Choroid plexus epithelial cell (primary cell): Measurements from ENCODE around the gene NRXN3.

Experiments
- DNase-seq: peaks from one replicate; pipeline ENCODE4 v3.0.0-alpha.2; 2010; ENCODE audit warnings: low read depth
- H3K4me3 ChIP-seq: 2 replicates; pipeline ENCODE4 v1.5.1; 2011; ENCODE audit warnings: low read depth, mild to moderate bottlenecking, control low read depth, low read length, moderate library complexity
- CTCF ChIP-seq: conservative IDR thresholded peaks from 2 replicates; pipeline ENCODE4 v1.5.1; 2011; ENCODE audit warnings: low read depth, mild to moderate bottlenecking, control low read depth, inconsistent platforms, low read length, moderate library complexity

Gene NRXN3

GRCh38 chr14:79809849-79810612 lies 1639.9 kb downstream of the NRXN3 start:
- peak; percentile 61 for TF ChIP-seq CTCF
- peak; percentile 73 for DNase-seq
- H3K4me3 ChIP-seq = no peak overlapping the region

GRCh38 chr14:79820866-79821535 lies 1650.8 kb downstream of the NRXN3 start:
- no peak for DNase-seq
- H3K4me3 ChIP-seq = no peak overlapping the region
- no peak for TF ChIP-seq CTCF

- TF ChIP-seq CTCF = no peak
- no peak for DNase-seq
- H3K4me3 ChIP-seq = no peak overlapping the region
These were observed 1651.9 kb downstream of the NRXN3 start for GRCh38 chr14:79822034-79822433.

GRCh38 chr14:79825046-79825521 lies 1654.9 kb downstream of the NRXN3 start:
- H3K4me3 ChIP-seq = no peak overlapping the region
- peak; percentile 75 for DNase-seq
- no peak for TF ChIP-seq CTCF

- DNase-seq = no peak
- no peak overlapping the region for H3K4me3 ChIP-seq
- no peak for TF ChIP-seq CTCF
These were observed 1656.2 kb downstream of the NRXN3 start for GRCh38 chr14:79826362-79826761.

DNA sequence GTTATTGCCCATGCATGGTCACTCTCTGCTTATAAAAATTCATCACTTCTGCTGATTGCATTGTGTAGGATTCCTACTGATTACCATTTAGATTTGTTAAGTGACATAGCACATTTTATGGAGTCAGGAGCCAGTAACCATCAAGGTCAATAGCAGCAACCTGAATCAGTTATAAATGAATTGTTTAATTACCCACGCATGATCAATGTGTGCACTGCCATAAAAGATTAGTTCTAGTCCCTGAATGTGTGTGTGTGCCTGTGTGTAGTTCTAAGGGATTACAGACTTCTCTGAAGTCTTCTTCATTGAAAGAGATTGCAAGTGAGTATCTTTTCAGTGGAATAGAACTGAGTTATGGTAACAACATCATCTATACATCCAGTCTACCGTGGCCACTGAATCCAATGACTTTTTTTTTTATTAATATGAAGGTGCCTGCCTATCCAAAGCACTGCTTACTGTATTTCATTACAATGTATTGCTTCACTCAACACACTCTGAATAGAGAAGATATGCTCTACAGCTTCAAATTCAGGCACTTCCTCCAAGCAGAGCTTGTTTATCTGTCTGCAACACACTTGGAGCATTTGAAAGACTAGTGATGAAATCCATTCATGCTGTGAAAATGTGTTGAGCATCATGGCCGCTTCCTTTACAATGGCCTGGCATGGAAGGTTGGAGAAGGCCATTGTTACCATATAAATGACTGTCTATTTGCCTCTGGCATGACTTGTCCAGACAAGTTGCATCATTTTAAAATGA lies 1659.4 kb downstream of the NRXN3 start:
- H3K4me3 ChIP-seq = no peak overlapping the region
- TF ChIP-seq CTCF = no peak
- DNase-seq = peak; percentile 68
